ENCODE data around the gene ANKS1B. TPM values are rescaled to one million over a fixed set of nuclear protein-coding genes. Genes with fewer than 3 reads are reported as not detected.

Gene ANKS1B
- total RNA-seq, 2 experiments from 2014 or later, result 0.96 to 1.1 TPM

GRCh38 chr12:99068993-99069747 lies 915.6 kb downstream of the ANKS1B start:
- CTCF ChIA-PET, result no interaction called here
- H3K27ac Mint-ChIP-seq, result no peak overlapping the region
- no peaks in the 10 kb centered on the region for H3K9me3 Mint-ChIP-seq (ENCODE audit: low read depth)
- ATAC-seq (no peak), DNase-seq (no peak)
- no peaks in the 10 kb centered on the region for H3K36me3 Mint-ChIP-seq
- H3K4me3 Mint-ChIP-seq, result no peak overlapping the region
- H3K27me3 Mint-ChIP-seq, result peaks cover 3% of the 10 kb centered on the region
- H3K4me1 Mint-ChIP-seq, result no peaks in the 10 kb centered on the region

- Mint-ChIP-seq H3K27ac (no peak overlapping the region), H3K36me3 (no peaks in the 10 kb centered on the region), H3K4me3 (no peak overlapping the region), H3K9me3 (ENCODE audit: low read depth) (no peaks in the 10 kb centered on the region), H3K4me1 (no peaks in the 10 kb centered on the region), H3K27me3 (no peaks in the 10 kb centered on the region)
- DNase-seq (no peak), ATAC-seq (no peak)
- CTCF ChIA-PET, result no interaction called here
Observed at GRCh38 chr12:99067171-99067785, 917.5 kb downstream of the ANKS1B start.

- H3K36me3 Mint-ChIP-seq, result no peaks in the 10 kb centered on the region
- CTCF ChIA-PET, result no interaction called here
- no peaks in the 10 kb centered on the region for H3K4me1 Mint-ChIP-seq
- DNase-seq (no peak), ATAC-seq (no peak)
- H3K27me3 Mint-ChIP-seq, result no peaks in the 10 kb centered on the region
- no peak overlapping the region for H3K4me3 Mint-ChIP-seq
- no peaks in the 10 kb centered on the region for H3K9me3 Mint-ChIP-seq (ENCODE audit: low read depth)
- no peak overlapping the region for H3K27ac Mint-ChIP-seq
Observed at GRCh38 chr12:99066726-99067125, 918.0 kb downstream of the ANKS1B start.

- ATAC-seq, result no peak
- CTCF ChIA-PET, result no interaction called here
- H3K27me3 Mint-ChIP-seq, result no peaks in the 10 kb centered on the region
Observed at GRCh38 chr12:99063182-99063581, 921.6 kb downstream of the ANKS1B start.

GRCh38 chr12:99059824-99060511 lies 924.8 kb downstream of the ANKS1B start:
- no peaks in the 10 kb centered on the region for H3K9me3 Mint-ChIP-seq (ENCODE audit: low read depth)
- H3K27ac Mint-ChIP-seq, result no peak overlapping the region
- DNase-seq (no peak), ATAC-seq (no peak)
- no peaks in the 10 kb centered on the region for H3K27me3 Mint-ChIP-seq
- H3K4me3 Mint-ChIP-seq, result no peak overlapping the region
- CTCF ChIA-PET, result interaction anchor here (1.5 kb wide), 1 partner anchor 26 kb away, joined by 4 read pairs; no protein-coding TSS in a partner anchor
- H3K4me1 Mint-ChIP-seq, result no peaks in the 10 kb centered on the region
- no peaks in the 10 kb centered on the region for H3K36me3 Mint-ChIP-seq

More at GRCh38 chr12:99063182-99063581, 921.6 kb downstream of the ANKS1B start:
- no peaks in the 10 kb centered on the region for H3K36me3 Mint-ChIP-seq
- no peaks in the 10 kb centered on the region for H3K4me1 Mint-ChIP-seq
- H3K4me3 Mint-ChIP-seq, result no peak overlapping the region
- no peak for DNase-seq
- no peaks in the 10 kb centered on the region for H3K9me3 Mint-ChIP-seq (ENCODE audit: low read depth)
- H3K27ac Mint-ChIP-seq, result no peak overlapping the region

- DNase-seq (no peak), ATAC-seq (no peak)
- no peaks in the 10 kb centered on the region for H3K9me3 Mint-ChIP-seq (ENCODE audit: low read depth)
- no peak overlapping the region for H3K27ac Mint-ChIP-seq
- CTCF ChIA-PET, result no interaction called here
- no peak overlapping the region for H3K4me3 Mint-ChIP-seq
- H3K36me3 Mint-ChIP-seq, result no peaks in the 10 kb centered on the region
- no peaks in the 10 kb centered on the region for H3K4me1 Mint-ChIP-seq
- H3K27me3 Mint-ChIP-seq, result no peaks in the 10 kb centered on the region
Observed at GRCh38 chr12:99057670-99058069, 927.1 kb downstream of the ANKS1B start.

GRCh38 chr12:99056186-99056585 lies 928.5 kb downstream of the ANKS1B start:
- Mint-ChIP-seq H3K9me3 (ENCODE audit: low read depth) (no peaks in the 10 kb centered on the region), H3K4me3 (no peak overlapping the region), H3K36me3 (no peaks in the 10 kb centered on the region), H3K4me1 (no peaks in the 10 kb centered on the region), H3K27me3 (no peaks in the 10 kb centered on the region), H3K27ac (no peak overlapping the region)
- DNase-seq (no peak), ATAC-seq (no peak)
- CTCF ChIA-PET, result interaction anchor here (0.7 kb wide), 1 partner anchor 724 kb away, joined by 3 read pairs; no protein-coding TSS in a partner anchor

- ATAC-seq (no peak), DNase-seq (no peak)
- CTCF ChIA-PET, result interaction anchor here (0.7 kb wide), 1 partner anchor 723 kb away, joined by 3 read pairs; no protein-coding TSS in a partner anchor
- no peak overlapping the region for H3K4me3 Mint-ChIP-seq
- no peaks in the 10 kb centered on the region for H3K27me3 Mint-ChIP-seq
- H3K27ac Mint-ChIP-seq, result no peak overlapping the region
- no peaks in the 10 kb centered on the region for H3K36me3 Mint-ChIP-seq
- H3K4me1 Mint-ChIP-seq, result no peaks in the 10 kb centered on the region
- H3K9me3 Mint-ChIP-seq (ENCODE audit: low read depth), result no peaks in the 10 kb centered on the region
Observed at GRCh38 chr12:99055299-99055698, 929.4 kb downstream of the ANKS1B start.

- Mint-ChIP-seq H3K4me1 (no peaks in the 10 kb centered on the region), H3K9me3 (ENCODE audit: low read depth) (no peaks in the 10 kb centered on the region), H3K4me3 (no peak overlapping the region), H3K36me3 (no peaks in the 10 kb centered on the region), H3K27ac (no peak overlapping the region), H3K27me3 (no peaks in the 10 kb centered on the region)
- DNase-seq (no peak), ATAC-seq (no peak)
- CTCF ChIA-PET, result interaction anchor here (1.1 kb wide), 1 partner anchor 12 kb away, joined by 3 read pairs; no protein-coding TSS in a partner anchor
Observed at GRCh38 chr12:99054601-99055128, 930.1 kb downstream of the ANKS1B start.

GRCh38 chr12:99053616-99054362 lies 930.9 kb downstream of the ANKS1B start:
- ATAC-seq (no peak), DNase-seq (no peak)
- no peaks in the 10 kb centered on the region for H3K4me1 Mint-ChIP-seq
- H3K36me3 Mint-ChIP-seq, result no peaks in the 10 kb centered on the region
- no peak overlapping the region for H3K4me3 Mint-ChIP-seq
- CTCF ChIA-PET, result interaction anchor here (1.1 kb wide), 1 partner anchor 11 kb away, joined by 3 read pairs; no protein-coding TSS in a partner anchor
- no peaks in the 10 kb centered on the region for H3K27me3 Mint-ChIP-seq
- H3K9me3 Mint-ChIP-seq (ENCODE audit: low read depth), result no peaks in the 10 kb centered on the region
- no peak overlapping the region for H3K27ac Mint-ChIP-seq

GRCh38 chr12:99049774-99050173 lies 935.0 kb downstream of the ANKS1B start:
- no peak overlapping the region for H3K27ac Mint-ChIP-seq

GRCh38 chr12:99045158-99045557 lies 939.6 kb downstream of the ANKS1B start:
- H3K27me3 Mint-ChIP-seq, result no peaks in the 10 kb centered on the region

More at GRCh38 chr12:99049774-99050173, 935.0 kb downstream of the ANKS1B start:
- no peaks in the 10 kb centered on the region for H3K36me3 Mint-ChIP-seq
- CTCF ChIA-PET, result no interaction called here
- H3K4me1 Mint-ChIP-seq, result no peaks in the 10 kb centered on the region
- ATAC-seq, result no peak
- no peaks in the 10 kb centered on the region for H3K27me3 Mint-ChIP-seq
- no peak for DNase-seq
- H3K4me3 Mint-ChIP-seq, result no peak overlapping the region
- H3K9me3 Mint-ChIP-seq (ENCODE audit: low read depth), result peaks cover 5% of the 10 kb centered on the region

More at GRCh38 chr12:99045158-99045557, 939.6 kb downstream of the ANKS1B start:
- CTCF ChIA-PET, result no interaction called here
- Mint-ChIP-seq H3K27ac (no peak overlapping the region), H3K36me3 (no peaks in the 10 kb centered on the region), H3K4me1 (no peaks in the 10 kb centered on the region), H3K4me3 (no peak overlapping the region), H3K9me3 (ENCODE audit: low read depth) (peaks cover 5% of the 10 kb centered on the region)
- DNase-seq, result no peak
- ATAC-seq, result no peak

Measured in activated CD8-positive, alpha-beta memory T cell treated with anti-CD3 and anti-CD28 coated beads, Interleukin-2, amount 10 ng/mL, durations not matched to agents 7 days and 5 days (primary cell).